ENCODE data around the gene DLG5.

DNA sequence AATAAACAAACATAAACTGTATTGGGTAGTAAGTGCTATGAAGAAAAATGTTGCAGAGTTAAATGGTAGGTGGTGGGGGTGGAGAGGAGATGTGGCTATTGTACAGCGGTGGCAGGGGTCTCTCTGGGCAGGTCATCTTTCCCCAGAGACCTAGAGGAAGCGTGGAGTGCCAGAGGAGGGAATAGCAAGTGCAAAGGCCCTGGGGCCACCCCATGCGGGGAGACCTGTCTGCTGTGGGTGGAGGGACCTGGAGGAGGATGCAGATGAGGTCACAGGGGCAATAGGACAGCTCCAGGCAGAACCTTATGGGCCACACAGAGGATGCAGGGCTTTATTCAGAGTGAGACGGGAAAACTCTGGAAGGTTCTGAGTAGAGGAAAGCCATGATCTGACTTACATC is 47.5 kb downstream of the DLG5 start:
- no peak for TF ChIP-seq EP300 (IDR thresholded peaks at IDR 0.05)
- TF ChIP-seq, protein P1, sequence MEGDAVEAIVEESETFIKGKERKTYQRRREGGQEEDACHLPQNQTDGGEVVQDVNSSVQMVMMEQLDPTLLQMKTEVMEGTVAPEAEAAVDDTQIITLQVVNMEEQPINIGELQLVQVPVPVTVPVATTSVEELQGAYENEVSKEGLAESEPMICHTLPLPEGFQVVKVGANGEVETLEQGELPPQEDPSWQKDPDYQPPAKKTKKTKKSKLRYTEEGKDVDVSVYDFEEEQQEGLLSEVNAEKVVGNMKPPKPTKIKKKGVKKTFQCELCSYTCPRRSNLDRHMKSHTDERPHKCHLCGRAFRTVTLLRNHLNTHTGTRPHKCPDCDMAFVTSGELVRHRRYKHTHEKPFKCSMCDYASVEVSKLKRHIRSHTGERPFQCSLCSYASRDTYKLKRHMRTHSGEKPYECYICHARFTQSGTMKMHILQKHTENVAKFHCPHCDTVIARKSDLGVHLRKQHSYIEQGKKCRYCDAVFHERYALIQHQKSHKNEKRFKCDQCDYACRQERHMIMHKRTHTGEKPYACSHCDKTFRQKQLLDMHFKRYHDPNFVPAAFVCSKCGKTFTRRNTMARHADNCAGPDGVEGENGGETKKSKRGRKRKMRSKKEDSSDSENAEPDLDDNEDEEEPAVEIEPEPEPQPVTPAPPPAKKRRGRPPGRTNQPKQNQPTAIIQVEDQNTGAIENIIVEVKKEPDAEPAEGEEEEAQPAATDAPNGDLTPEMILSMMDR (IDR thresholded peaks at IDR 0.05) = no peak
- no peak for TF ChIP-seq POLR2A (IDR thresholded peaks at IDR 0.05)

Data from suprapubic skin (tissue), 3 donors.